DND-41 (cell line): ENCODE results near the gene TSEN2.
A peak's percentile ranks its signal among the peaks of the same experiment; 100 is the strongest.

Source experiments
- ATAC-seq: fragments of 200-7000 bp; cut with Tn5 transposase; 3 replicates; pipeline ENCODE4 v1.9.1; 2021; ENCODE audit warnings: low read depth; ENCODE audit not compliant: insufficient read depth
- DNase-seq: peaks from one replicate; pipeline ENCODE4 v3.0.0-alpha.2; 2020
- H2AFZ ChIP-seq: 2 replicates; pipeline ENCODE4 v1.6.0; 2012; ENCODE audit warnings: low read depth, low read length
- H3K27ac ChIP-seq: 2 replicates; pipeline ENCODE4 v1.5.1; 2012; ENCODE audit warnings: low read length, inconsistent platforms
- H3K27me3 ChIP-seq: fragments of 200-600 bp; sonication (generic); 2 replicates; pipeline ENCODE4 v1.6.0; 2012; ENCODE audit warnings: low read length, mild to moderate bottlenecking, inconsistent platforms; ENCODE audit not compliant: insufficient read depth, poor library complexity
- H3K36me3 ChIP-seq: 2 replicates; pipeline ENCODE4 v1.5.1; 2012; ENCODE audit warnings: low read length, inconsistent platforms; ENCODE audit not compliant: insufficient read depth
- H3K4me1 ChIP-seq: 2 replicates; pipeline ENCODE4 v1.5.1; 2012; ENCODE audit warnings: mild to moderate bottlenecking, low read length; ENCODE audit not compliant: insufficient read depth
- H3K4me2 ChIP-seq: 2 replicates; pipeline ENCODE4 v1.6.0; 2012; ENCODE audit warnings: mild to moderate bottlenecking, moderate library complexity, low read length, inconsistent platforms; ENCODE audit not compliant: insufficient read depth
- H3K4me3 ChIP-seq, 2 experiments: fragments of 200-600 bp in 1 of 2; shearing (Covaris generic) in 1 of 2; 2 replicates each; pipeline ENCODE4 v1.5.1; 2012 to 2016; ENCODE audit warnings: inconsistent platforms in 2 of 2, low read length in 2 of 2, mild to moderate bottlenecking in 2 of 2, low read depth in 1 of 2, moderate library complexity in 1 of 2
- H3K79me2 ChIP-seq: 2 replicates; pipeline ENCODE4 v1.6.0; 2012; ENCODE audit warnings: low read length, inconsistent platforms; ENCODE audit not compliant: insufficient read depth
- H3K9ac ChIP-seq: 2 replicates; pipeline ENCODE4 v1.6.0; 2012; ENCODE audit warnings: low read depth, mild to moderate bottlenecking, inconsistent platforms, low read length, moderate library complexity
- H3K9me3 ChIP-seq: 2 replicates; pipeline ENCODE4 v1.5.1; 2012; ENCODE audit warnings: low read length, moderate library complexity, mild to moderate bottlenecking, inconsistent platforms; ENCODE audit not compliant: insufficient read depth, severe bottlenecking
- H4K20me1 ChIP-seq: 2 replicates; pipeline ENCODE4 v1.6.0; 2012; ENCODE audit warnings: low read length; ENCODE audit not compliant: insufficient read depth
- EZH2 ChIP-seq: IDR thresholded peaks from 3 replicates; pipeline ENCODE4 v1.6.1; 2012; ENCODE audit warnings: borderline replicate concordance, low read depth, mild to moderate bottlenecking, moderate library complexity, low read length, inconsistent platforms; ENCODE audit not compliant: severe bottlenecking
- TF ChIP-seq, protein P1 (sequence below): IDR thresholded peaks from 2 replicates; pipeline ENCODE4 v1.5.1; 2012; ENCODE audit warnings: borderline replicate concordance, low read length, moderate library complexity, mild to moderate bottlenecking; ENCODE audit not compliant: poor library complexity, severe bottlenecking; ENCODE audit errors: extremely low read depth

Gene TSEN2

GRCh38 chr3:12490547-12490946, 6.3 kb downstream of the TSEN2 start:
- Histone ChIP-seq H4K20me1 (no peaks in the 10 kb centered on the region), H3K4me3 (no peak overlapping the region), H3K36me3 (peaks cover 69% of the 10 kb centered on the region; the same call in 1 of the 2 replicates), H3K4me1 (peaks cover 15% of the 10 kb centered on the region), H3K79me2 (peaks cover 30% of the 10 kb centered on the region), H3K27me3 (no peaks in the 10 kb centered on the region), H2AFZ (no peak overlapping the region), H3K9me3 (no peaks in the 10 kb centered on the region), H3K4me2 (no peak overlapping the region), H3K9ac (no peak overlapping the region), H3K27ac (no peak overlapping the region)
- ATAC-seq (no peak), DNase-seq (no peak)
- TF ChIP-seq, protein P1, sequence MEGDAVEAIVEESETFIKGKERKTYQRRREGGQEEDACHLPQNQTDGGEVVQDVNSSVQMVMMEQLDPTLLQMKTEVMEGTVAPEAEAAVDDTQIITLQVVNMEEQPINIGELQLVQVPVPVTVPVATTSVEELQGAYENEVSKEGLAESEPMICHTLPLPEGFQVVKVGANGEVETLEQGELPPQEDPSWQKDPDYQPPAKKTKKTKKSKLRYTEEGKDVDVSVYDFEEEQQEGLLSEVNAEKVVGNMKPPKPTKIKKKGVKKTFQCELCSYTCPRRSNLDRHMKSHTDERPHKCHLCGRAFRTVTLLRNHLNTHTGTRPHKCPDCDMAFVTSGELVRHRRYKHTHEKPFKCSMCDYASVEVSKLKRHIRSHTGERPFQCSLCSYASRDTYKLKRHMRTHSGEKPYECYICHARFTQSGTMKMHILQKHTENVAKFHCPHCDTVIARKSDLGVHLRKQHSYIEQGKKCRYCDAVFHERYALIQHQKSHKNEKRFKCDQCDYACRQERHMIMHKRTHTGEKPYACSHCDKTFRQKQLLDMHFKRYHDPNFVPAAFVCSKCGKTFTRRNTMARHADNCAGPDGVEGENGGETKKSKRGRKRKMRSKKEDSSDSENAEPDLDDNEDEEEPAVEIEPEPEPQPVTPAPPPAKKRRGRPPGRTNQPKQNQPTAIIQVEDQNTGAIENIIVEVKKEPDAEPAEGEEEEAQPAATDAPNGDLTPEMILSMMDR = no peak
- no peak for TF ChIP-seq EZH2

DNA sequence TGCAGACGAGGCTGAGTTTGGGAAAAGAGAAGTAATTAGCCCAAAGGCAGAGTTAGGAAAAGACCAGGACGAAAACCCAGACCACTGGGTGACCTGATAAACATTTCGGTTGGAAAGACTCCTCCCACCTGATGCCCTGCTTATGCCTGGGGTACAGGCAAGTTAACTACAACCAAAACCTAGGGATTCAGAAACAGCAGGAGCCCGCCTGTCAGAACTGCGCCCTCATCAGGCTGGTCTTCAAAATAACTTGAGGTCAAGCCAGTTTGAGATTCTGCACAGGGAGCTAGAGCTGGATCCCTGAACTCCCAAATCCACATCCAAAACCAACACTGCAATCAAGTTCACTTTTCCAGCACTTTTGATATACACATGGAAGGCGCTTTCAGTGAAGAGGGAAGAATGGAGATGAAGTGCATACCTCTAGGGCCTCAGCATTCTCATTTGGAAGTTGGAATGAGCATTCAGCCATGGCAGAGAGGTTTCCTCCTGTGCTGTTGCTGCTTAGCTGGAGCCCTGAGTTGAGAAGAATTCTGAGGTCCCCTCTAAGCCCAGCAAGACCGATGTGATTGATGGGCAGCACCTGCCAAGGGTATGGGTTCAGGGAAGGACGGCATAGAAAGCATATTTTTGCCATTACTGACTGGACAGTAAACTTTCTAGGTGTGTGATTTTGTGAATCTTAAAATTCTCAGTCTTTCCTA, 11.6 kb downstream of the TSEN2 start:
- Histone ChIP-seq H3K27me3 (no peaks in the 10 kb centered on the region), H3K4me1 (no peaks in the 10 kb centered on the region), H4K20me1 (peaks cover 3% of the 10 kb centered on the region; the same call in 1 of the 2 replicates), H3K79me2 (0 out of 2 replicates have a peak, but pooled peaks cover 3% of the 10 kb centered on the region), H3K4me2 (no peak overlapping the region), H3K9ac (no peak overlapping the region), H3K4me3 (no peak overlapping the region), H3K9me3 (no peaks in the 10 kb centered on the region), H2AFZ (no peak overlapping the region), H3K27ac (no peak overlapping the region), H3K36me3 (peaks cover 90% of the 10 kb centered on the region)
- TF ChIP-seq, protein P1 = peak; percentile 32
- TF ChIP-seq EZH2 = no peak
- no peak for ATAC-seq
- no peak for DNase-seq

GRCh38 chr3:12496453-12496761, 12.1 kb downstream of the TSEN2 start:
- no peaks in the 10 kb centered on the region for H3K27me3 ChIP-seq
- TF ChIP-seq EZH2 = no peak
- TF ChIP-seq, protein P1 = no peak
- no peak overlapping the region for H3K27ac ChIP-seq
- H3K9ac ChIP-seq = no peak overlapping the region
- no peaks in the 10 kb centered on the region for H3K9me3 ChIP-seq
- peaks cover 91% of the 10 kb centered on the region for H3K36me3 ChIP-seq
- 0 out of 2 replicates have a peak, but pooled peaks cover 3% of the 10 kb centered on the region for H3K79me2 ChIP-seq
- ATAC-seq = no peak
- H3K4me3 ChIP-seq = no peak overlapping the region
- H3K4me1 ChIP-seq = no peaks in the 10 kb centered on the region
- H4K20me1 ChIP-seq = peaks cover 3% of the 10 kb centered on the region; the same call in 1 of the 2 replicates
- no peak for DNase-seq
- no peak overlapping the region for H2AFZ ChIP-seq
- no peak overlapping the region for H3K4me2 ChIP-seq
